Stimulated activated CD8-positive, alpha-beta memory T cell treated with anti-CD3 and anti-CD28 coated beads, Interleukin-4, amount 100 ng/mL, for 24 hours (primary cell): ENCODE results near the gene TMX4.
"Not testable (repeated sequence)": the region's sequence is repeated elsewhere in the genome, so short reads cannot be mapped to it uniquely, and the experiment has no call there.

Experiments used
- DNase-seq: peaks from one replicate; pipeline ENCODE4 v3.0.0-alpha.2; 2020; ENCODE audit warnings: low read depth

Gene TMX4

GRCh38 chr20:7967199-7967844 lies 52.2 kb downstream of the TMX4 start:
- DNase-seq: no peak

- DNase-seq: no peak
These were observed 53.4 kb downstream of the TMX4 start for GRCh38 chr20:7966176-7966575.

- DNase-seq: no peak
These were observed 60.1 kb downstream of the TMX4 start for GRCh38 chr20:7959484-7959883.

GRCh38 chr20:7956561-7956960 lies 63.0 kb downstream of the TMX4 start:
- DNase-seq: not testable (repeated sequence)

GRCh38 chr20:7950387-7950786 lies 69.2 kb downstream of the TMX4 start:
- no peak for DNase-seq

DNA sequence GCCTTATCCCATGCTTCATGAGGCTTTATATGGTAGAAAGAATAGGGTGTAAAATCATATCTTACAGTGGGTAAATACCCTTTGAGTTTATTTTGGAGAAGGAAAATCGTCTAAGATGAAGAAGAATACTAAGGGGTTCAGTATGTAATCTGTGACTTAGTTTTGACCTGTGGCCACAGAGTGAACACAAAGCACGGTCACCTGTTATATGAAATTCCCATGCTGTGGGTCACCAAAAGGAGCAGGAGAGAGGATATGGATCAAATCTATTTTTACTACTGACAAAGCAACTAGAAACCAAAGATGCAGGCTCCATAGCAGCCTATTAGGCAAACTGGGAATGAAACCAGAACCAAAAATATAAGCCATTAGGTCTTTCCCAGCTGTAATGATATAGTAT lies 75.7 kb downstream of the TMX4 start:
- DNase-seq: no peak

GRCh38 chr20:7940341-7940740 lies 79.2 kb downstream of the TMX4 start, which contains the start of gene HAO1:
Gene HAO1 (minus strand): TSS chr20:7940458. CDS start chr20:7940422, 36 bp downstream.
- no peak for DNase-seq

DNA sequence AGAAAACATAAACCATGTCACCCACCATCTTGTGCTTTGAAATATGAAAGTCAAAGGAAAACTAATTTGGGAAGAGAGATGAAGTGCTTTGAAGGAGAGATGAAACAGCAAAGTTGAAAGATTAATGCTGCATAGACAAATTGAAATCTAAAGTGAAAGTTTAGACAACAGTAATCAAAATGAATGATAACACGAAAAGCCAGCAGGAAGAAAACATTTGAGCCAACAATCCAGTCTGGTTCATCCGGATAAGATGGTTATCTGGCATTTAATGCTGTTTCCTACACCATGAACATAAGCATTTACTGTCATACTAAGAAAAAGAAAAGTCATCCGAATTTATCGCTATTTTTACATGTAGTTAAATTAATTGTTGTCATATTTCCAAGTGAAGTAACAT lies 79.9 kb downstream of the TMX4 start:
- DNase-seq: no peak

DNA sequence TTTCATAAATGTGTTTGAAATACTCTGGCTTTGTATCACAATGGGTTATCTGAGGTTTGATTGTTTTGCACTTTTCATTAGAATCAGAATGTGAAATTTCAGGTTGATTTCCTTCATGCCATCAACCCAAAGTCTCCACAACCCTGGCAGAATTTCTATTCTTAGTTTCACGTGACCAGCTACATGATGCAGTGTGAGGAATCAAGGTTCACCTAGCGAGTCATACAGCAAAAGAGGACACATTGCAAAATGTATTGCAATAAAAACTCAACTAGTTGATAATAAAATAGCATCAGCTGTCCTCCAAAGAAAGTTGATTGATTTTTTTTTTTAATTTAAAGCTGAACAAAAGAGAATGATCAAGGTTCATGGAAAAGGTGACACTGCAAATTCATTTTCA lies 81.5 kb downstream of the TMX4 start:
- no peak for DNase-seq

DNA sequence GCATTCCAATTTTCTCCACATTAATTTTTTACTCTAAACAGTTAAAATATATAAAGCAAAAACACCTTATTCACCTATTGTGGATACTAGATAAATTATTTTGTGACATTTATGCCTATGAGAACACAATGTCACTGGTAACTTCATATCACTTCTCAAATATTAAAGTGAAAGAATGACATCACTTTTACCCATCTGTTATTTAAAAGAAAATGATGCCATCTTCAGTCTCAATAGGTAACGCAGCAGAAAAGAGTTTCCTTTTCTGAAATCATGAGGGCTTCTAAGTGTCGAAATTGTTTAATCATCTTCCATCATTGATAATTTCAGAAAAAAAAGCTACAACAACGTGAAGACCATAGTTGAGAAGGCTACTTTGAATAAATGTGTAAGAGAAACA lies 82.2 kb downstream of the TMX4 start:
- no peak for DNase-seq

DNA sequence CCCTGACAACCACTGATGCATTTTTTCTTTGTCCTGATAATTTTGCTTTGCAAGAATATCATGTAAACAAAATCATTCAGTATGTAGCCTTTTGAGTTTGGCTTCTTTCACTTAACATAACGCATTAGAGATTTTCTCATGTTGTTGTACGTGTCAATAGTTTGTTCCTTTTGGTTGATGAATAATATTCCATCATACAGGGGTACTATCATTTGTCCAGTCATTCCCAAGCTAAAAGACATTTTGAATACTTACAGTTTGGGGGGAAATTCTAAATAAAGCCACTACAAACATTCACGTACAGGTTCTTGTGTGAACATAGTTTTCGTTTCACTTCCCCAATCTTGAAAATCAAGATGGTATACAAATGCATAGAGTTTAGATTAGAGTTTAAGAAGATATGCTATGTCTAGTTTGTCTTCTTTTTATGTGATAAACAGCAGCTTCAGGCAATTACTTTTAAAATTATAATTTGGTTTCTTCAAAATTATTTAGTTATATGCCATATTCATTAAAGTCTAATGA lies 84.5 kb downstream of the TMX4 start:
- no peak for DNase-seq

- DNase-seq: no peak
These were observed 86.2 kb downstream of the TMX4 start for GRCh38 chr20:7933346-7933745.

- no peak for DNase-seq
These were observed 89.2 kb downstream of the TMX4 start for GRCh38 chr20:7930343-7930742.
